CD4-positive, alpha-beta T cell treated with Interleukin-10 for 1 hour (primary cell): ENCODE results near the gene ABLIM2.
"Not testable (repeated sequence)": the region's sequence is repeated elsewhere in the genome, so short reads cannot be mapped to it uniquely, and the experiment has no call there.

Experiments used
- DNase-seq: peaks from one replicate; pipeline ENCODE4 v3.0.0-alpha.2; 2020

Gene ABLIM2

DNA sequence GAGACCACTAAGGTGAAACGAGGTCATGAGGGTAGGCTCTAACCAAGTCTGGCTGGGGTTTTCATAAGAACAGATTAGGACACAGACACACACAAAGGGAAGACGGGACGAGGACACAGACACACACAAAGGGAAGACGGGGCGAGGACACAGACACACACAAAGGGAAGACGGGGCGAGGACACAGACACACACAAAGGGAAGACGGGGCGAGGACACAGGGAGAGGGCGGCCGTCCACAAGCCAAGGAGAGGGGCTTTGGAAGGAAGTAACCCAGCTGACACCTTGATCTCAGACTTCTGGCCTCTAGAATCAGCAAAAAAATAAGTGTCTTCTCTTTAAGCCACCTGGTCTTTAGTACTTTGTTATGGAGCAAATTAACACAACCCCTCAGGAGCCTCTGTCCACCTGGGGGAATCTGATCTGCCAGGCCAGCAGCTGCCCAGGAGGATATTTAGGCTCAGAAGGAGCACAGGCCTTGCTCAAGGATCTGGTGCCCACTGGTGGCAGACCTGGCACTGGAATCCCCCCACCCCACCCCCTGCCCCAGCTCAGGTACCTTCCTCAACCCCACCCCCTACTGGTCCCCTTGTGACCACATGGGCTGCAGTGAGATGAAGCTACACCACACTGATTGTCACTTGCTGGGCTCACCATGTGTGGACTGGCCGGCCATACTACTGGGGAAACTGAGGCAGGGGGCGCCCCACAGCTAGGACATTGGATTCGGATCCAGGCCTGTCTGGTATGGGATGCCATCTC, 2.8 kb downstream of the ABLIM2 start:
- no peak for DNase-seq

DNA sequence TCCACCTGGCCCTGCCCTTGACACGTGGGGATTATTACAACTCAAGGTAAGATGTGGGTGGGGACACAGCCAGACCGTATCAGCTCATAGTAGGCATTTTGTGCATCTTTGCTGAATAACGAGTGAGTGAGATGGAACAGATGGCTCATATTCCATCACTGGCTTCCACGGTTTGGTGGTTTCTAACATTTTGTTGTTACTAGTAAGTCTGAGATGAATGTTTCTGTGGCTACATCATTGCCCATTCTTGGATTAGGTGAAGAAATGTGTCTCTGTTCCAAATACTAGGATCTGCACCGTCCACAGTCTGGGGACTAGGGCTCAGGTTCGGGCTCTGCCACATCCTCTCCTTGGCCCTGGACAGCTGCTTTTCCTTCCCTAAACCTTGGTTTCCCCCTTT, 3.6 kb downstream of the ABLIM2 start:
- DNase-seq: no peak

DNA sequence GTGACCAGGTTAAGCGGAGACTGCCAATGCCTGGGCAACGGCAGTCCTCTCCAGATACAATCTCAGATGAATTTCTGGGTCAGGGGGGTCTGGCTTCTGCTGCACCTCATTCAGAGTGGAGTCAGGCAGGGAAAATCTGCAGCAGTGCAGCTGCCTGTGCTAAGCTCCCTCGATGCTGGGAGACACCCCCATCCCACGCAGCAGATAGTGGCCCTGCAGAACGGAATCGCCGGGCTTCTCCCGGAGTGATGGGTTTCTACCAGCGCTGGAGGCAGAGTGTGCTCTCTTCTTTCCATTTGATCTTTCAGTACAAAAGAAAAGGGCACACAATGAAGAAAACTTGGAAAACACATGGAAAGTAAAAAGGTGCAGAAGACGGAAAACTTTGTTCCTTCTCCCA, 5.2 kb downstream of the ABLIM2 start:
- no peak for DNase-seq

DNA sequence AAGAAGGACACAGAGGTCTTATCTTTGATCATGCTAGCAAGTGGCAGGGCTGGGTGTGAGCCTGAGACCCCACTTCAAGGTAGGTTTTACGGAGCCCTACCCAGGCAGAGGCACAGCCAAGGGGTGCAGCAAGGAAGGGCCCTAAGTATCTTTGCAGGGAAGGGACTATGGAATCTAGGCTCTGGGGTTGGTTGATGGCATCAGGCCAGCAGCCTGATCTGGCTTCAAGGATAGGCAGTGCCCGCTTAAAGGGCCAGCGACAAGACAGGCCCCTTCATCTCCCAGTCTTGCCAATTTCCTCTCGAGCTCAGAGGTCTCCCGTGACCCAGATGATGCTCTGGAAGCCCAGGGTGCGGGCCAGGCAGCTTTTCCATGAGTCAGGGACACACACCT, 5.8 kb downstream of the ABLIM2 start:
- no peak for DNase-seq

DNA sequence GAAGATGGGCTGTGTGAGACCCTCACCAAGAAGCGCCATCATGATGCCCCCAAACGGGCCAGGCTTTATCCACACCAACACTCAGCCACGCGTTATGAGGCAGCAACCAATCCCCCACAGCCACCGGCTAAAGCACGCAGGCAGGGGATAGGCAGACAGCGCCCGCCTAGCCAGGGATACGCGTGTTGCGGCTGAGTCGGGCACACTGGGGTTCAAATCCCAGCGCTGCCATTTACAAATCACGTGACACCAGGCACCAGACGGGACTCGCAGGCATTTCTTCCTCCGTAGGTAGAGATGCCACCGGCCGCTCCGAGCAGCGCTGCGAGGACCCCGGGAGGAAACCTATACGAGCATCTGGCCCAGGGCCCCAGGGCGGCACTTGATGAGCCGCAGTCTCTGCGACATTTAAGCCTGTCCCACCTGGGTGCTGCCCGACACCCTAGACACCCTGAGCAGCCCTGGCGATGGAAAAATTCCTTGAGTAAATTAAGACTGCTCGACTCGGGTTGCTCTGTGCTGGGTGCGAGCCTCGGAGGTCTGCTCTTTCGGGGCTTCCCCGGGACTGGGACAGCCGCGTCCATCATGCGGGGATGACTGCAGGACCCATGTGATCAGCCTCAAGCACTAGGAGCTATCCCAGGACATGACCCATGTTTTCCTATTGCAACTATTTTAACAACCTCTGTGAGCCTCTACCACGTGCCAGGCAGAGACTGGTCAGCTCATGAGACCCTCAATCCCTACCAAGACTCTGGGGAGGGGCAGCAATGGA, 6.3 kb downstream of the ABLIM2 start:
- no peak for DNase-seq

DNA sequence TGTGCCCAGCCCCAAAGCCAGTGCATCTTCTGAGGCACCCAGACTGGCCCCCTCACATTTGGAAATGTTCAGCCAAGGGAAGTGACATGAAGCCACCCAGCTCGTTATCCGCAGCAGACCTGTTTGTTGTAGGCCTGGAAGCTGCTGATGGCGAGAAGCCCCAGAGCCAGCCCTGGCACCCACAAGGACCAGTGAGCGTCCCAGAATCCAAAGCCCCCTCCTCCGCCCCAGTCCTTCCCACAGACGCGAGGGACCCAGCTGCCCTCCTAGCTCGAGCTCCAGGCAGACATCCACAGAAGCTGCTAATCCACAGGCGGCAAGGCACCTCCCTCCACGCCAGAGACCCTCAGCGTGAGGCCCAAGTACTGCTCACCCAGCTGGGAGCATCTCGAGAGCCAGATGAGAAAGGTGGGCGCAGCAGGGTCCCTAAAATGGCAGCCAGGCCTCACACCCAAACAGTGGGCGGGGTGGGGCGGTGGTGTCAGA, 7.4 kb downstream of the ABLIM2 start:
- no peak for DNase-seq

DNA sequence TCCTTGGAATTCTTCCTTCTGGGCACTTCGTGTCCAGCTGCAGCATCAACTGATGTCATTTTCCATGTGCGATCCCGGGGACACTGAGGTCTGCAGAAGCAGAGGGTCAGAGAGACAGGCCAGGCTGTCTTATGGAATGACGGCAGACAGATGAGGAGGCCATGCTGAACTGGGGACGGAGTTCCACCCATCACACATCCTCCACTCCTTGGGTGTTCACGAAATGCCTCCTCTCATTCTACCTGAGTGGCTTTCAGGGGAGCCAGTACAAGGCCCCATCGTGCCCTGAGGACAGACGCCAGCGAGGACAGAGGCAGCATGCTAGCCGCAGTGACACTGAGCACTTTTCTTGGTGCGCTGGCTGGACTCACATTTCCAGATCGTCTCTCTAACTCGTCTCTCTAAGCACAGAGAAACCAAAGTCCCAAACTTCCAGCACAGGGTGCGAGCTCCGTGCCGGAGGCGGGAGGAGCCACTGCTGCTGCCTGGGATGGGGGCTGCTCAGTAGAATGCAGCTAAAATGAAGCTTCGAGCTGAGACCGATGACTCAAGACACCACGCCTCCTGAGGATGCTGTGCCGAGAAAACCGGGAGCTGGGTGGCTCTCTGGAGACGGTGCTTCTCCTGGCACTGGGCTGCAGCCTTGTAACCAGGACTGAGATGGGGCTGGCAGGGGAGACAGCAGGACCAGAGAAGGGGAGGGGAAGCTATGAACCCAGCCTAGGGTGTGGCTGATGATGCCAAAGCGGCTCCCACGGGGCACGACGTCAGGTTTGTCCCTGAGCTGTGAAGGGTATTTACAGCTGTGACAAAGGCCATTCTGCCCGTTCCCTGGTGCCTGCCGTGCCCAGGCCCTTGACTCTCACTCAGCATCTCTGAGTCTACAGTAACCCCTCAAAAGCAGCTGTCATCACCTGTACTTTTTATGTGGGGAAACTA, 8.2 kb downstream of the ABLIM2 start:
- DNase-seq: no peak

DNA sequence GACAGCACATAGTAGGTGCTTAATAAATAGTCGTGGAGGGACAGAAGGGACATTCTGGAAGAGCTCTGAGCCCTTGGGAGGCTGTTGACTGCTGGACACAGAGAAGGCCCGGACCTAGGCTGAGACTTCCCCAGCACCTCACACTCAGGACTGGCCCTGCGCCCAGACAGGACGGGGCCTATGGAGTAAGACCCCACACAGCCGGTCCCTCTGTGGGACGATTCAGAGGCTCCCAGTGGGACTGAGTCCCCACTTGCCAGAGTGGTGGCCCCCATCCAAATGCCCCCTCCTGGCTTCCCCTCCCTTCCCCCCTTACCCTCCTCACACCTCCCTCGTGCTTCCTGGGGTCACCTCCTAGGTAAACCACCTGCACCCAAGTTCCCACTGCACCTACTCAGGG, 8.9 kb downstream of the ABLIM2 start:
- no peak for DNase-seq

DNA sequence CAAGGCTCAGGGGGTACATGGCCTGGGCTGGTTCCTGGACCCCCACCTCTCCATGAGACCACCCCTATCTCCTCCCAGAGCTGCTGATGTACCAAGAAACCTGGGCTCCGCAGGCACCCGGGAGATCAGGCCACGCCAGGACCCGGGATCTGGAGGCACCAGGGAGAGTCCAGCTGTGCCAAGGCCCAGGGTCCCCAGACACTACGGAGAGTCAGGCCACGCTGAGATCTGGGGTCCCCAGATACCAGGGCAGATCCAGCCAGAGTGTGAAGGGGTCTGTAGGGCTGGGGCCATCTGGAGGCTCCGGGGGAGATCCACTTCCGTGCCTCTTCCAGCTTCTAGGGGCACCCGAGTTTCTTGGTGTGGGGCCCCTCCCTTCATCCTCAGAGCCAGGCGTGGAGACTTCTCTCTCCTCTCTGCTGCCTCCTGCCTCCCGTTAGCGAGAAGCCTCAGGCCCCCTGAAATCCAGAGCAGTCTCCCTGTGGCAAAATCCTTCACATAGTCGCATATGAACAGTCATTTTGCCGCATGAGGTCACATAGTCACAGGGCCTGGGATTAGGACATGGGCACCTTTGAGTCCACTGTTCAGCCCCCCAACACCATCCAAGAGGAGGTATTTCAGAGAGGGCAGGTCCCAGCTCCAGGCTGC, 9.7 kb downstream of the ABLIM2 start:
- no peak for DNase-seq

DNA sequence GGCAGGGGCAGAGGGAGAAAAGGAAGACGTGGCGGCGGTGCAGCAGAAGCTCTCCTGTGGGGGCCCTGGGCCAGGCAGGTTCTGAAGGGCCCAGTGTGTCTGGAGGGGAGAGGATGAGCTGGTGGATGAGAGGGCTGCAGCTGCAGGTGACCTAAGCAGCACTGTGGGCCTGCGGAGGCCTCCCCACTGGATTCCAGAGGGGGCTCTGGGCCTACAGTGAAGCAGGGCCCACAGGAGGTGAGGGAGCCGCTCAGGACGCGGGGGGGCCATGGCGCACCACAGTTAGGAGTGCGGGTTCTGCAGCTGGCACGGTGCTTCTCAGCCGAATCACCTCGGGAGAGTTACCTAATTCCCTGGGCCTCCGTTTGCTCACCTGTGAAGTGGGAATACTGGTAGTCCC, 10.5 kb downstream of the ABLIM2 start:
- no peak for DNase-seq

DNA sequence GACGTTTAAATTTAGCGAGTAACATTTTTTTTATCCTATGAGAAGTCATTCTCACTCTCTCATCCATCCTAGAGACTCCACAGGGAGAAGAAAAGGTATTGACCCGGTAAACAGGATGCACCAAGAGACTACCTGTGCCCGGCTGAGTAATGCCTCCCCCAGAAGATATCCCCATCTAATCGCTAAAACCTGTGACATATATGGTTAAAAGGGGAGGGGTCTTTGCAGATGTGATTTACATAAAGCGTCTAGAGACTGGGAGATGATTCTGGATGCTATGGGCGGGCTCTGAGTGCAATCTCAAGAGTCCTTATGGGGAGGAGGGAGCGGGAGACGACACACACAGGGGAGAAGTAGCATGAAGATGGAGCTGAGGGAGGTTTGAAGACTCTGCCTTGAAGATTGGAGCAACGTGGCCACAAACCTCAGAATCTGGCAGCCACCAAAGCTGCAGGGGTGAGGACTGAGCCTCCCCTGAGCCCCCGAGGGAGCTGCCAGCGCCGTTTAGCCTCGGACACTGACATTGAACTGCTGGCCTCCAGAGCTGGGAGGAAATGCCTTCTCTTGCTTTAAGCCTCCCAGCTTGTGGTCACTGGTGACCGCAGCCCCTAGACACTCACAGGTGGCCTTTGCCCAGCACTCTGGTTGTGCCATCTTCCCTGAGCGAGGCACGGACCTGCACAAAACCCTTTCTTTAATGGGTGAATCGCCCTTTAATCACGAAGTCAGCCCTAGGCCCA, 11.2 kb downstream of the ABLIM2 start:
- DNase-seq: no peak

DNA sequence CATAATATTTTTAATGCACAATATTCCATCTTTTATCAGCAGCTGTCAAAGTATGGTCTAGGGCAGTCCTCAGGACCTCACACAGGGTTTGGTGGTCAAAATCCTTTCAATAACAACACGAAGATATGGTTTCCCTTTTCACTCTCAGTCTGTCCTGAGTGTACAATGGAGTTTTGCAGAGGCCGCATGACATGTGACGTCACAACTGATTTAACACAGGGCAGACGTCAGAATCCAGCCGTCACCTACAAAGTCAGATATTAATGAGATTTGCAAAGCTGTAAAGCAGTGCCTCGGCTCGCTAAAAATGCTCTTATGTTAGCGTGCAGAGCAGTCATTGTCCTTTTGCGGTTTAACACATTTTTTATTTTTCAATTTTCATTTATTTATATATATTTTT, 12.5 kb downstream of the ABLIM2 start:
- no peak for DNase-seq

DNA sequence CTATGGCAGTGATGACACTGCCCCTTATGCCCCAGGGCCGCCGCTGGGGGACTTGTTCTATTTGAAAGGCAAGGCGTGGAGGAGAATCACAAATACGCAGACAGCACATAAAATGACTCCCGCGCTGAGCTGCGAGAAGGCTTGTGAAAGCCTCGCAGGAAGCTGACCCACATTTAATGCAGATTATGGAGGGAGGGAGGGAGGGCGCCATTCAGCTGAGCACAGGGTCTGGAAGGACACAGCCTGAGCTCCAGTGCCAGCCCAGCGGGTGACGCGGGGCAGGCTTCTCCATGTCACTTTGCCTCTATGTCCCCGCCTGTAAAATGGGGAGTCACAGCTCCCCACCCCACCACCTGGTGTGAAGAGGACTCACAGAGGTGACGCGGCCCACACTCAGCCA, 14.3 kb downstream of the ABLIM2 start:
- DNase-seq: no peak

DNA sequence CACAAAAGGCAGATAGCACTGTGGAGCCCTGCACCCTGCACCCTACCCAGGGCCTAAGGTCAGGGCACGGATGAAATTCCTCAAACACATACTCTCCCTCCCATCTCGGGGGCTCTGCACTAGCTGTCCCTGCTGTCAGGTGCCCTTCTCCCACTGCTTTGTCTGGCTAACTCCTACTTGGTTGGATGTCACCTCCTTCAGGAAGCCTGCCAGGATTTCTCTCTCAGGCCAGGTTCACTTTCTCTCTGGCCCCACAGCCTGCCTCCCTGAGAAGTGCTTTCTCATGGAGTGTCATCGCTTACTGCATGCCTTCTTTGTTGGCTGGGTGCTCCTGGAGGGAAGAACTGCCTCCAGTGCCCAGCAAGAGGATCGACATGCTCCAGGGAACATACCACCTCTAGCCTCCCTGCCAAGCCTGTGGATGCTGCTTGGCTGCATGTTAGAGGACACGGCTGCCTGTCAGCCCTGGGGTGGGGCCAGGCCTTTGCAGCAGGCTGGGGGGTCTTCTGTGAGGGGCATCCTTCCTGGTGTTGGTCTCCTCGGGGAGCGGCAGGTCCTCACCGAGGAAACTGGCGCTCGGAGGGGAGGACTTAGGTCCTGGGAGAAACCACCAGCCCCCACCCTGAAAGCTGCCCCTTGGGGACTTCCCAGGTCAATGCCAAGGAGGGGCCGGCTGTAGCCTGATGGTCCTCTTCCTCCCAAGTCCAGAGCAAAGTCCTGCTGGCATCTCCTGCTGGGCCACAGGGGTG, 15.0 kb downstream of the ABLIM2 start:
- no peak for DNase-seq

DNA sequence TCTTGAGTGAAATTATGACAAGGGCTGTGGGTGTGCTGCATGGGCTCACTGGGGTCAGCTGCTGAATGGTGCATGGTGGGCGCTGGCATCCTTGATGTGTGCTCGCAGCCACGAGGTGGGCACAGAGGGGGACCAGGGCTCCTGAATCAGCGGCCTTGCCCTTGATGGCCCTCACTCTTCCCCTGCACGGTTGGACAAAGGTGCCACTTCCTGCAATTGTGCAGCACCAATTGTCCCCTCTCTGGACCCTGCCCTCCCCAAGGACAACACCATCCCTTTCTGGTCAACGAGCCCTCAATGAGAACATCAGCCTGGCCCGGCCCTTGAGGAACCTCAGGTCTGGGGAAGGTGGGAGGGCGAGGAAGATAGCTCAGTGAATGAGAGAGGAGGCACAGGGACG, 16.1 kb downstream of the ABLIM2 start:
- no peak for DNase-seq

DNA sequence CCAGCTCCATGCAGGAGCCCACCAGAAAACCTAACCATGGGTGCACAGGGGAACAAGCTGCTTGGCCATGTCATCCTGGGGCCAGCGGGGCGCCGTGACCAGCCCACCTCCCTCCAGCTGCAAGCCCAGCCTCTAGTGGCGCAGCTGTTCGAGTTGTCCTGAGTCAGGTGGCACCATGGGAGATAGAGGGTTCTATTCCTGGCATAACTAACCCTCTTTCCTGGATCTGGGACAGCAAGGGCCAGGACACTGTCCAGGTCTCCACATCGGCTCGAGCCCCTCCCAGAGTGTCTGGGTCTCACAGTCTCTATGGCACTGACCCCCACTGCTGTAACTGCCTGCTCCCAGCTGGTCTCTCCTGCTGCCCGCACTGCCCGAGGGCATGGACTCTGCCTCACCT, 16.7 kb downstream of the ABLIM2 start:
- no peak for DNase-seq

DNA sequence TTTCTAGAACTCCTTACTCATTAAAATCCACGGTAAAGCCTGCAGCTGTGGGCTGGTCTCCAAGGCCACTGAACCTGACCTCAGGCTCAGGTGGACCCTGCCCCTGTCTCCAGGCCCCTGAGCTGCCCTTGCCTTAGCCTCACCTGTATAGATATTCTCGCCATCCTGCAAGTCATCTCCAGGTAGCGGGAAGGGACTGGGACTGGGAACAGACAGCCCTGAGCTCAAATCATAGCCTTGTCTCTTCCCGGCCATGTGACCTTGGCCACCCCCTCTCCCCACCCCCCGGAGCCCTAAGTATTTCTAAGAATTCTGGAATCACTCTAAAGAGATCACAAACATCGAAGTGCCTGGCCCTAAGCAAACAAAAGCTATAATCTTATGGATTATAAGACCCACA, 17.7 kb downstream of the ABLIM2 start:
- no peak for DNase-seq

DNA sequence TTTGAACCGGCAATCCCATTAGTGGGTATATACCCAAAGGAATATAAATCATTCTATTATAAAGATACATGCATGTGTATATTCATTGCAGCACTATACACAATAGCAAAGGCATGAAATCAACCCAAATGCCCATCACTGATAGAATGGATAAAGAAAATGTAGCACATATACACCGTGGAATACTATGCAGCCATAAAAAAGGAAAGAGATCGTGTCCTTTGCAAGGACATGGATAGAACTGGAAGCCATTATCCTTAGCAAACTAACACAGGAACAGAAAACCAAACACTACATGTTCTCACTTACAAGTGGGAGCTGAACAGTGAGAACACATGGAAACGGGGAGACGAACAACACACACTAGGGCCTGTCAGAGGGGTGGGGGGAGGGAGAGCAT, 18.9 kb downstream of the ABLIM2 start:
- not testable (repeated sequence) for DNase-seq

DNA sequence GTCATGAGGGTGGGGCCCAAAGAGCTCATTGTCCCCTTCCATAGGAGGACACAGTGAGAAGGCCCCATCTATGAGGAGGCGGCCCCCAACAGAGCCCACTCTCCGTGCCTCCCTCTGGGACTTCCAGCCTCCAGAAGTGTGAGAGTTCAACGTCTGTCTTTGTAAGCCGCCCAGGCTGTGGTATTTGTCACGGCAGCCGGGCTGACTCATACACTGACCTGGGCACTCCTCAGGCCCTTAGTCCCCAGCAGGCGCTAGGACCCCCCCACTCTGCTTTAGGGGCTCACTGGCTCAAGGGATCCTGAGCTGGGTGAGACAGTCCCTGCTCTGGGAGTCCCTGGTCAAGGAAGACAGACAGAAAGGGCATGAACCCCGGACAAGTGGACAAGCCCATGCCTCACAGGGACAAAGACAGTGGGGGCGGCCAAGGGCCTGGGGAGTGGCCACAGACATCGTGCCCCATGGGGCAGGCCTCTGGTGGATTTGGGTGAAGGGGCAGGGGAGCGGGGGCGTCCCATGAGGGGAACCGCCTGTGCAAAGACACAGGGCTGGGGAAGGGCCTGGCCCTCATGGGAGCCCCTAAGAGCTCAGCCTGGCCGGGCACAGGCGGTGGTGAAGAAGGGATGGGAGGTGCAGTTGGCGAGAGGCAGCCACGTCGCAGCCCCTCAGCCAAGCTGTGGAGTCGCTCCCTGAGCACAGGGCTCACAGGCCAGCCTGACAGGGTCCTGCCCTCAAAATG, 21.5 kb downstream of the ABLIM2 start:
- no peak for DNase-seq

DNA sequence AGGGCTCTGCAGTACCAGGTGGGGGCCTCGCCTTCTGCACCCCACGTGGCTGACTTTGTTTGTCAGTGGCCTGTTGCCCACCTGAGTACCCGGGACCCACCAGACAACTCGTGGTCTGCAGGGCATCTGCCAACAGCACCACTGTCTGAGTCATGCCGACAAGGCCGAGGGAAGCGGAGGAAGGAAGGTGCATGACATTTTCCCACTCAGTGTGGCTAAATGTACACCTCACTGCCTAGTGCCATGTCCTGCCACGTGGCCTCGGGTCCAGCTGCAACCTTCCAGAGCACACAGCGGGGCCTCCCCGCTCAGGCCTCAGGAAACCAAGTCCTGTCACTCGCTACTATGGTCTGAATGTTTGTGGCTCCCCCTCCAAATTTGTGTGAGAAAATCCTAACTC, 22.1 kb downstream of the ABLIM2 start:
- DNase-seq: no peak

DNA sequence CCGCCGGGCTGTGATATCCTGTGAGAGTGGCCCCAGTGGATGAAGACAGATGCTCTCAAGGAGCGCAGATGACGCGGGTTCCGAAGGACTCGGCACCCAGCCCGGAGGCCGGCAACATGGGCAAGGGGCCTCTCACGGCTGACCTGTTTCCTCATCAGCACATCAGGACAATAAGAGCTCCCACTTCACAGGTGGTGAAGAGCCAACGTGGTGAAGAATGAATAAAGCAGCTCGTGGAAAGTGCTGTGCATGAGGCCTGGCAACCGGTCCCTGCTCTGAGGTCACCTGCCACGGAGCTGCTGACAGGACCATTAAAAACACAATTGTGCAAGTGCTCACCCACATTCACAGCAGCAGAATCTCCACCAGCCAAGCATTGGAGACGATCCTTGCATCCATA, 22.9 kb downstream of the ABLIM2 start:
- DNase-seq: no peak
